H1 (cell line): ENCODE results near the gene HPN. TPM values are rescaled to one million over a fixed set of nuclear protein-coding genes. Genes with fewer than 3 reads are reported as not detected.

Experiments used
- CTCF ChIA-PET: fragments of 300-600 bp; sonication (Branson Sonifier 250); formaldehyde crosslinking; loops from one replicate; lab custom pipeline; 2021; ENCODE audit not compliant: partially characterized antibody; lab: Charles Lee
- POLR2A ChIA-PET: fragments of 300-600 bp; sonication (Branson Sonifier 250); formaldehyde crosslinking; loops from one replicate; lab custom pipeline; 2021; ENCODE audit warnings: inconsistent platforms; ENCODE audit not compliant: partially characterized antibody; lab: Charles Lee
- DNase-seq, 2 experiments: peaks; one replicate each; pipeline versions ENCODE4 v3.0.0 to v3.0.0-alpha.2; 2010 to 2022; ENCODE audit warnings: low spot score in 2 of 2, low read depth in 1 of 2, mixed read lengths in 1 of 2
- FAIRE-seq: peaks from 2 replicates; lab custom pipeline; 2011; peaks lifted over from hg19 to GRCh38; lab: Jason Lieb, UNC
- H2AFZ ChIP-seq: 2 replicates; pipeline ENCODE4 v1.8.1; 2012; ENCODE audit warnings: low read length, inconsistent platforms
- H2AK5ac ChIP-seq: 2 replicates; pipeline ENCODE4 v1.6.1; 2013; ENCODE audit warnings: low read depth, low read length
- H2BK120ac ChIP-seq: replicated peaks from 2 replicates; pipeline ENCODE3; 2013; ENCODE audit warnings: low read depth, low read length, inconsistent platforms
- H2BK12ac ChIP-seq: 2 replicates; pipeline ENCODE4 v1.6.1; 2013; ENCODE audit warnings: low read depth, low read length
- H2BK15ac ChIP-seq: 2 replicates; pipeline ENCODE4 v1.6.1; 2013; ENCODE audit warnings: low read length
- H2BK20ac ChIP-seq: 2 replicates; pipeline ENCODE4 v1.6.1; 2013; ENCODE audit warnings: low read length
- H2BK5ac ChIP-seq: 2 replicates; pipeline ENCODE4 v1.6.1; 2013; ENCODE audit warnings: low read depth, low read length
- H3K14ac ChIP-seq: 2 replicates; pipeline ENCODE4 v1.6.1; 2013; ENCODE audit warnings: inconsistent platforms; ENCODE audit not compliant: insufficient read length
- H3K18ac ChIP-seq: 2 replicates; pipeline ENCODE4 v1.6.1; 2013; ENCODE audit warnings: low read length; ENCODE audit errors: extremely low read depth
- H3K23ac ChIP-seq: 2 replicates; pipeline ENCODE4 v1.6.1; 2013; ENCODE audit warnings: inconsistent platforms; ENCODE audit not compliant: insufficient read length
- H3K23me2 ChIP-seq: 2 replicates; pipeline ENCODE4 v1.6.1; 2013; ENCODE audit warnings: low read depth, low read length
- H3K27ac ChIP-seq: 2 replicates; pipeline ENCODE4 v1.6.1; 2011; ENCODE audit warnings: low read depth, low read length, inconsistent platforms
- H3K27me3 ChIP-seq, 4 experiments: replicated peaks in 1 of 4; 1 replicate in 1 of 4; 2 replicates in 3 of 4; pipeline versions ENCODE4 v1.6.1 to v1.8.1; 2011 to 2013; ENCODE audit warnings: low read length in 3 of 4, mild to moderate bottlenecking in 3 of 4, inconsistent platforms in 2 of 4, mixed read lengths in 2 of 4, moderate library complexity in 1 of 4; ENCODE audit not compliant: control insufficient read depth in 3 of 4, insufficient read depth in 3 of 4; ENCODE audit errors: extremely low read depth in 1 of 4
- H3K36me3 ChIP-seq, 4 experiments: 2 replicates each; pipeline versions ENCODE4 v1.6.1 to v1.8.1; 2011 to 2013; ENCODE audit warnings: mild to moderate bottlenecking in 4 of 4, low read length in 3 of 4, moderate library complexity in 2 of 4, control low read depth in 1 of 4, inconsistent platforms in 1 of 4; ENCODE audit not compliant: insufficient read depth in 4 of 4, control insufficient read depth in 2 of 4
- H3K4ac ChIP-seq: replicated peaks from 2 replicates; pipeline ENCODE3; 2013; ENCODE audit warnings: low read length, low read depth, mixed read lengths, inconsistent platforms; ENCODE audit not compliant: insufficient read length
- H3K4me1 ChIP-seq, 4 experiments: replicated peaks in 1 of 4; 1 replicate in 1 of 4; 2 replicates in 3 of 4; pipeline versions ENCODE4 v1.6.1 to v1.8.1; 2011 to 2013; ENCODE audit warnings: low read length in 3 of 4, inconsistent platforms in 2 of 4, mixed read lengths in 1 of 4; ENCODE audit not compliant: insufficient read depth in 4 of 4, control insufficient read depth in 3 of 4
- H3K4me2 ChIP-seq, 2 experiments: 2 replicates each; pipeline versions ENCODE4 v1.6.1 to v1.8.1; 2011 to 2013; ENCODE audit warnings: low read depth in 2 of 2, low read length in 2 of 2, control low read depth in 1 of 2, inconsistent platforms in 1 of 2, mild to moderate bottlenecking in 1 of 2; ENCODE audit not compliant: insufficient read depth in 1 of 2
- H3K4me3 ChIP-seq, 4 experiments: fragments of 200-600, 300-600 bp in 1 of 4; sonication (generic), shearing (Covaris generic), sonication (Bioruptor Twin) in 1 of 4; 2 replicates each; pipeline versions ENCODE4 v1.5.1 to v1.8.1; 2011 to 2016; ENCODE audit warnings: low read length in 4 of 4, low read depth in 3 of 4, control low read depth in 2 of 4, inconsistent platforms in 2 of 4, mild to moderate bottlenecking in 2 of 4, mixed read lengths in 1 of 4, moderate library complexity in 1 of 4; ENCODE audit not compliant: insufficient read depth in 2 of 4; ENCODE audit errors: extremely low read depth in 1 of 4
- H3K56ac ChIP-seq: replicated peaks from 2 replicates; pipeline ENCODE3; 2013; ENCODE audit warnings: low read depth, mild to moderate bottlenecking, mixed read lengths, low read length, inconsistent platforms; ENCODE audit not compliant: insufficient read length
- H3K79me1 ChIP-seq: 2 replicates; pipeline ENCODE4 v1.6.1; 2013; ENCODE audit warnings: low read depth, low read length, control low read depth
- H3K79me2 ChIP-seq, 2 experiments: 2 replicates each; pipeline versions ENCODE4 v1.6.1 to v1.8.1; 2012 to 2013; ENCODE audit warnings: low read length in 2 of 2, mild to moderate bottlenecking in 2 of 2, inconsistent platforms in 1 of 2; ENCODE audit not compliant: insufficient read depth in 2 of 2, control insufficient read depth in 1 of 2
- H3K9ac ChIP-seq, 4 experiments: replicated peaks in 1 of 4; 1 replicate in 1 of 4; 2 replicates in 3 of 4; pipeline versions ENCODE4 v1.6.1 to v1.8.1; 2011 to 2013; ENCODE audit warnings: low read depth in 3 of 4, low read length in 3 of 4, control low read depth in 2 of 4, mild to moderate bottlenecking in 2 of 4, moderate library complexity in 2 of 4, inconsistent platforms in 1 of 4; ENCODE audit errors: extremely low read depth in 1 of 4
- H3K9me3 ChIP-seq, 2 experiments: 2 replicates each; pipeline versions ENCODE4 v1.6.1 to v1.8.1; 2012 to 2013; ENCODE audit warnings: mild to moderate bottlenecking in 2 of 2, moderate library complexity in 2 of 2, control low read depth in 1 of 2, inconsistent platforms in 1 of 2, low read depth in 1 of 2, low read length in 1 of 2, mixed read lengths in 1 of 2; ENCODE audit not compliant: insufficient read depth in 2 of 2
- H4K20me1 ChIP-seq, 2 experiments: replicated peaks in 1 of 2; 2 replicates each; pipeline versions ENCODE3 to v1.8.1; 2011 to 2013; ENCODE audit warnings: inconsistent platforms in 2 of 2, low read length in 2 of 2, mild to moderate bottlenecking in 1 of 2; ENCODE audit not compliant: insufficient read depth in 2 of 2, control insufficient read depth in 1 of 2
- H4K5ac ChIP-seq: 2 replicates; pipeline ENCODE4 v1.6.1; 2013; ENCODE audit warnings: low read length, low read depth, mixed read lengths, inconsistent platforms; ENCODE audit not compliant: insufficient read length
- H4K8ac ChIP-seq: 2 replicates; pipeline ENCODE4 v1.8.0; 2013; ENCODE audit warnings: mild to moderate bottlenecking, moderate library complexity, low read length, inconsistent platforms; ENCODE audit not compliant: insufficient read depth; ENCODE audit errors: extremely low read depth
- H4K91ac ChIP-seq: replicated peaks from 2 replicates; pipeline ENCODE3; 2013; ENCODE audit warnings: low read length, mixed read lengths, inconsistent platforms; ENCODE audit not compliant: insufficient read length
- HDAC2 ChIP-seq, 2 experiments: fragments of 300-600 bp in 1 of 2; sonication (generic) in 1 of 2; IDR thresholded peaks; 2 replicates each; pipeline ENCODE4 v1.6.1; 2011 to 2012; ENCODE audit warnings: low read depth in 2 of 2, low read length in 2 of 2, mild to moderate bottlenecking in 2 of 2, moderate library complexity in 2 of 2, borderline replicate concordance in 1 of 2, inconsistent platforms in 1 of 2
- RAD21 ChIP-seq, 2 experiments: IDR thresholded peaks in 1 of 2; conservative IDR thresholded peaks in 1 of 2; 2 replicates each; pipeline ENCODE4 v1.6.1; 2011; ENCODE audit warnings: low read depth in 2 of 2, low read length in 2 of 2, improper control_type of control experiment in 1 of 2, inconsistent platforms in 1 of 2, mild to moderate bottlenecking in 1 of 2, moderate library complexity in 1 of 2
- YY1 ChIP-seq: IDR thresholded peaks from 2 replicates; pipeline ENCODE4 v1.6.1; 2011; ENCODE audit warnings: low read depth, mild to moderate bottlenecking, low read length
- WGBS, 2 experiments: shearing (Covaris generic) in 1 of 2; methylation state at CpG; one replicate each; pipeline versions ENCODE4 v1.1.6 to v1.1.7; 2013 to 2015; ENCODE audit warnings: low lambda C conversion rate in 2 of 2, mixed read lengths in 2 of 2, inconsistent platforms in 1 of 2, low coverage in 1 of 2, missing lambda C conversion rate in 1 of 2; ENCODE audit not compliant: insufficient replicate concordance in 2 of 2, insufficient coverage in 1 of 2, insufficient read length in 1 of 2; ENCODE audit errors: extremely low coverage in 1 of 2, missing lambda C conversion rate in 1 of 2; 5-methylcytosine and 5-hydroxymethylcytosine counted together
- polyA plus RNA-seq, 7 experiments: library from polyadenylated mRNA; depleted of rRNA in 3 of 7; stranded (reverse) in 5 of 7; unstranded in 2 of 7; fragments of >200 nt in 5 of 7; fragments of 200-250 nt in 2 of 7; gene quantifications; 1 replicate in 5 of 7; 2 replicates in 1 of 7; 4 replicates in 1 of 7; pipeline versions ENCODE4 v1.2.1 to v1.2.3, GENCODE V29; 2011 to 2013; ENCODE audit warnings: missing spikeins in 2 of 7, mixed read lengths in 2 of 7
- total RNA-seq: library from RNA; stranded (reverse); fragmentation: NEBNext Ultra II Directional; extraction: Animal tissue kit (Norgen Biotek cat#: 25700); gene quantifications from 2 replicates; pipeline ENCODE4 v1.2.1, GENCODE V29; 2021
- TF ChIP-seq, protein P1 (sequence below), 3 experiments: IDR thresholded peaks; 1 replicate in 2 of 3; 2 replicates in 1 of 3; pipeline versions ENCODE4 v1.5.1 to v1.6.1; 2011; ENCODE audit warnings: low read length in 3 of 3, mild to moderate bottlenecking in 3 of 3, inconsistent platforms in 2 of 3, low read depth in 1 of 3, moderate library complexity in 1 of 3; ENCODE audit not compliant: insufficient read depth in 1 of 3; ENCODE audit errors: control extremely low read depth in 1 of 3

Gene HPN
- total and polyA plus RNA-seq, 2 of the 8 experiments (the other 6 are each of a cell fraction or from before 2014, with no cell fraction given) = 14.7 to 33.7 TPM

DNA sequence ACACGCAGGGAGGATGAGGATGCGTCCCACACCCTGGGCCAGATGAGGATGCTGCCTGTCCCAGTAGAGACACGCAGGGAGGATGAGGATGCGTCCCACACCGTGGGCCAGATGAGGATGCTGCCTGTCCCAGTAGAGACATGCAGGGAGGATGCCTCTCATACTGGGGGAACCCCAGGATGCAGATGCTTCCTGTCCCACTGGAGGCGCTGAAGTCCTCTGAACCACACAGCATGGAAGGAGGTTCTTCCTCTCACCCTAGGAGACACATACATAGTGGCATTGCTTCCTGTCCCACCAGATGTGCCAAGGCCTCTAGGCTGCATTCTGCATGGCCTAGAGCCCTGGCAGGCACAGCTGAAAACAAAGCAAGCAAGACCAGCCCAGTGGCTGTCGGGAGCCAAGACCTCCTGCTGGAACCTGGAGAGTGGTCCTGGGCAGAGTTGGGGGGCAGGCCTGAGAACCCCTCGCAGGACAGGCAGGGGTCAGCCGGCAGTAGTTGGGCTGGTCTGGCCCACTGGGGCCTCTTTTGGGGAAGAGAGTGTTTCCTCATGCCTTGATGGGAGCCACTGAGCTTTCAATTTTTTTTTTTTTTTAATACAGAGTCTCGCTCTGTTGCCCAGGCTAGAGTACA is 4.3 kb downstream of the HPN start:
- H3K4ac ChIP-seq = no peak overlapping the region
- TF ChIP-seq HDAC2 (IDR thresholded peaks at IDR 0.05; ENCODE audit: borderline replicate concordance in 1 of 2, low read depth in 2 of 2, low read length in 2 of 2) (no peak), YY1 (0 out of 2 replicates have a peak, but pooled peaks have one; percentile 17), RAD21 (IDR thresholded peaks at IDR 0.05 in 1 of 2, conservative IDR thresholded peaks at IDR 0.05 in 1 of 2; ENCODE audit: low read depth in 2 of 2, low read length in 2 of 2) (peak; percentile 38 to 53; a peak in 3 of 4 replicates)
- TF ChIP-seq, protein P1, sequence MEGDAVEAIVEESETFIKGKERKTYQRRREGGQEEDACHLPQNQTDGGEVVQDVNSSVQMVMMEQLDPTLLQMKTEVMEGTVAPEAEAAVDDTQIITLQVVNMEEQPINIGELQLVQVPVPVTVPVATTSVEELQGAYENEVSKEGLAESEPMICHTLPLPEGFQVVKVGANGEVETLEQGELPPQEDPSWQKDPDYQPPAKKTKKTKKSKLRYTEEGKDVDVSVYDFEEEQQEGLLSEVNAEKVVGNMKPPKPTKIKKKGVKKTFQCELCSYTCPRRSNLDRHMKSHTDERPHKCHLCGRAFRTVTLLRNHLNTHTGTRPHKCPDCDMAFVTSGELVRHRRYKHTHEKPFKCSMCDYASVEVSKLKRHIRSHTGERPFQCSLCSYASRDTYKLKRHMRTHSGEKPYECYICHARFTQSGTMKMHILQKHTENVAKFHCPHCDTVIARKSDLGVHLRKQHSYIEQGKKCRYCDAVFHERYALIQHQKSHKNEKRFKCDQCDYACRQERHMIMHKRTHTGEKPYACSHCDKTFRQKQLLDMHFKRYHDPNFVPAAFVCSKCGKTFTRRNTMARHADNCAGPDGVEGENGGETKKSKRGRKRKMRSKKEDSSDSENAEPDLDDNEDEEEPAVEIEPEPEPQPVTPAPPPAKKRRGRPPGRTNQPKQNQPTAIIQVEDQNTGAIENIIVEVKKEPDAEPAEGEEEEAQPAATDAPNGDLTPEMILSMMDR (IDR thresholded peaks at IDR 0.05; ENCODE audit: control extremely low read depth in 1 of 3, insufficient read depth in 1 of 3, low read depth in 1 of 3, low read length in 3 of 3) = peak; percentile 46 to 78 (median 72)
- H3K14ac ChIP-seq = no peak overlapping the region
- no peak overlapping the region for H3K9ac ChIP-seq
- no peak overlapping the region for H2BK20ac ChIP-seq
- H4K8ac ChIP-seq = 0 out of 2 replicates have a peak overlapping the region, but pooled peaks have one; percentile 26
- H3K9me3 ChIP-seq = no peaks in the 10 kb centered on the region
- no peak overlapping the region for H2BK120ac ChIP-seq
- H4K20me1 ChIP-seq = peaks cover 2 to 5% of the 10 kb centered on the region in 2 experiments
- FAIRE-seq = peak; percentile 55
- no peaks in the 10 kb centered on the region; a peak in 2 of 8 replicates for H3K36me3 ChIP-seq
- no peak overlapping the region for H3K56ac ChIP-seq
- no peak for DNase-seq
- no peak overlapping the region for H3K23ac ChIP-seq
- H3K4me3 ChIP-seq = no peak overlapping the region
- CTCF ChIA-PET = interaction anchor here (0.8 to 6.4 kb wide), 13 partner anchors 12 to 307 kb away, joined by 3 to 105 read pairs (median 4); partner anchors contain the start of genes FXYD3 and LGI4
- H3K18ac ChIP-seq = no peak overlapping the region; the same call in 1 of the 2 replicates
- POLR2A ChIA-PET = interaction anchor here (1.2 to 2.9 kb wide), 5 partner anchors 11 to 368 kb away, joined by 3 to 9 read pairs (median 4); partner anchors contain the start of gene ZNF302
- no peaks in the 10 kb centered on the region for H3K79me1 ChIP-seq
- H2BK5ac ChIP-seq = no peak overlapping the region; the same call in 1 of the 2 replicates
- peaks cover 5 to 26% (median 15%) of the 10 kb centered on the region in 4 experiments for H3K4me1 ChIP-seq
- no peak overlapping the region for H4K91ac ChIP-seq
- H2AK5ac ChIP-seq = peak overlapping the region; percentile 42; the same call in 1 of the 2 replicates
- peak overlapping the region; percentile 92; the same call in 1 of the 2 replicates for H2BK15ac ChIP-seq
- peak overlapping the region; percentile 63; the same call in 1 of the 2 replicates for H2BK12ac ChIP-seq
- no peak overlapping the region for H4K5ac ChIP-seq
- H3K27ac ChIP-seq = no peak overlapping the region
- WGBS, 2 experiments = 70% methylated on average over 10 of the region's 10 CpGs; no CpG with 5 or more reads in 1 of the 2 experiments
- H3K23me2 ChIP-seq = peaks cover 2% of the 10 kb centered on the region; the same call in 1 of the 2 replicates
- no peak overlapping the region for H3K4me2 ChIP-seq
- H3K27me3 ChIP-seq = no peaks in the 10 kb centered on the region
- no peak overlapping the region for H2AFZ ChIP-seq
- peaks cover 0 to 12% of the 10 kb centered on the region in 2 experiments; a peak in 1 of 4 replicates for H3K79me2 ChIP-seq
